HL-60/S4 treated with retinoic acid at 250 ng/mL for 4 days and 3 days (cell line): Measurements from ENCODE around the gene SSR3.

ENCODE experiments used
- in situ Hi-C: fragments of 300-500 bp; cut with MboI; formaldehyde crosslinking; loops from 2 replicates; pipeline ENCODE4 v1.7.0; 2022; ENCODE audit warnings: low sequenced_read_pairs

SSR3 gene

DNA sequence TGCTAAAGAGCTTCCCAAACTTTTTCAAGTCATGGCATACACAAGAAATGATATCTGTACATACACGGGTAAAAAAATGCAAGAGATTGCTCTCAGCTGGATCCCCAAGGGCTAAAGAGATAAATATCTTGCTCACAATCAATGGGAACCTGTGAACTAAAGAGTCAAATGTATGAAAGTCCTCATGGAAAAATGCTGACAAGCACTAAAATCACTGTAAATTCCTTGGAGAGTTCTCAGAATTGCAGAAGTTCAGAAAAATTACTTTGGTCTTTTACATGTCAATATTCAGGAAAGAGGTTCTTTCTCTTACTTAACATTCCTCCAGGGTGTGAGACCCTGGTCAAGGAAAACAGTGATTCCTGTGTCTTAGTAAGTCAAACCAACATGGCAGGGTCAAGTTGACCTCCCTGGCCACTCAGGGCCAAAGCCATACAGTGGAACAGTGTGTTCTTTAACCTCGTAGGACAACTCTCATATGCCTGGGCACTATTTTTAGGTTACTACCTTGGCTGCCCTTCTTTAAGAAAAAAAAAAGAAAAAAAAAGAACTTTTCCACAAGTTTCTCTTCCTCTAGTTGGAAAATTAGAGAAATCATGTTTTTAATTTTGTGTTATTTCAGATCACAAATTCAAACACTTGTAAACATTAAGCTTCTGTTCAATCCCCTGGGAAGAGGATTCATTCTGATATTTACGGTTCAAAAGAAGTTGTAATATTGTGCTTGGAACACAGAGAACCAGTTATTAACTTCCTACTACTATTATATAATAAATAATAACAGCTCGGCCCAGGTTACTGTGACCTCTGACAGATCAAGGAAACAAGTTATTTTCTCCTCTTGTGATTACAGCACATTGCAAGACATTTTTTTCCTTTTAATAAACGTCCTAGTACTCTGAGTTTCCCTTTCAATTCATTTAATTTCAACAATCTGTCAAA is 12.5 kb downstream of the SSR3 start:
- in situ Hi-C loops: no loop called here

DNA sequence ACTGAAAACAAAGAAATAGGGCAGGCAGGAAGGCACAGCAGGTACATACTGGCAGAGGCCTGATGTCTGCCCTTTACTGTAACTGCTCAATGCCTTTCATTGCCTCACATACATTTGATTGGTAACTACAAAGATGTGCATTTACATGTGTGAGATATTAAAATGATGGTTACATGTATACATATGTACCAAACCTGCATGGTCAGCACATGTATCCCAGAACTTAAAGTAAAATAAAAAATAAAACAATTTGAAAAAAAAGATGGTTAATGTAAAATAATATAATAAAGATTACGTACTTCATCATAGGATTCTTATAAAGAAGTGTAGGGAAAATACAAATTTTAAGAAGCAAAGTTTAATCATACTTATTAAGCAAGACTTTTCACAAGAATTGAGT is 15.1 kb downstream of the SSR3 start:
- in situ Hi-C loops: no loop called here

GRCh38 chr3:156539051-156539450 is 15.9 kb downstream of the SSR3 start:
- in situ Hi-C loops: no loop called here

DNA sequence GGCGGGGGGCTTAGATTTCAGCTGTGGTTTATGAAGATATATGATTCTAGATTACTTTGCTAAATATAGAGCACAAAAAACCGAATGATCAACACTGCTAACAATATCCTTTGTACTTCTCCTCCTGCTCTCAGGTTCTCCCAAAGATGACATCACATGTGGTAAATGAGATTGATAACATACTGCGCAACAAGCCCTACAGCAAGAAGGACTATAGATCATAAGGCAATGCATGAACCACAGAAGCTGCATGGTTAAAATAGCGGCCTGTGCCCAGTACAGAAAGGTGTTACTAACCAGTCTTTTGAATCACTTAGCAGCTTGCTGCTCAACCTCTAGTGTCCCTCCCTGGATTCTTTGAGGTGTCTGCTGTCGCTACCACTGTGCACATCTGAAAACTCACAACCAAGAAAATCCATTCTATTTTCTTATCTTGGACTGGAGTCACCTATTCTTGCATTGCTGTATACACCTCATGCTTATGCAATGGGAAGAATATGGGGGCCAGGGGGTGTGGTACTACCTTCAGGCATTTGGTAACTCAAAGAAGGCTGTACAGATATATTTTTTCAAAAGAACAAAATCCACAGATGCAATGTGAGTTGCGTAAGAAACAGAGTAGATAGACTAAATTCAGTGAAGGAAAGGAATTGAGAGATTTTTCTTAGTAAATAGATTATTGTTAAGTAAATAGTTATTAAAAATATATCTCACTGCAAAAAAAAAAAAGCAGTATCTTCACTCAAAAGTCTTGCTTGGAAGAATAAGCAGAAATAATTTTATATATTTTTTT is 18.2 kb downstream of the SSR3 start:
- in situ Hi-C loops: no loop called here

DNA sequence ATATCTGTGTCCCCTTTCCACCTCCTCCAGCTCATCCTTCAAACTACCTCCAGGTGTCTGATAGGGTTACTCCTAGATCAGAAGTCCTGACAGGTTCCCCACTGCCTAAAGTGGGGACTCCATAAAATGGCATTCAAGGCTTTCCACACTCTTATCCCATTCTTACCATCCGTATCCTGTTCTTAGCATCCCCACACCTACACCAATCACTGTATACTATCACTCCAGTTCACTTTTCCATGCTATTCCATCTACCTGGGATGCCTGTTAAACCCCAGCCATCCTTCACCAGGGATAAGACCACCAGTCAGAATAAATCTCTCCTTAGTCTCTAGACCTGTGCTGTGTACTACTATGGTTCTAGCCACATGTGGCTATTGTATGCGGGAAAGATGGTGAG is 19.1 kb downstream of the SSR3 start:
- in situ Hi-C loops: no loop called here

DNA sequence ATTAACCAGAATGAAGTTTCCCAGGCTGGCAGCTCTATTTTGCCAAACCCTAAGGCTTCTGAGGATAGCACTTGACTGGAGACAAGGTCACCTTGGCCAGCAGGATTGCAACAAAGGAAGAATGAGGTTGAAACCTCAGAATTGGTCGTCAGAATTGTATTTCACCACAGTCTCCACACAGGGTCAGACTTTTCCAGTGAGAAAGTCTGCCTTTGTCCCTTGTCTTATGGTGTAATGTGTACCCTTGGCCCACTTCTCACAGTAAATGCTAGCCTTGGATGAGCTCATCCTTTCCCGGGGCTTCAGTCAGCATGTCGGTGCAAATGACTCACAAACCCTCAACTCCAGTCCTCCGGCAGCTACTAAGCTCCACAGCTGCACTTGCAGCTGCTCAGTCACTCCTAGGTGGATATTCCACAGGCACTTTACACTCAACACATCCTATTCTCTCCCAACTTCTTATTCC is 19.7 kb downstream of the SSR3 start:
- in situ Hi-C loops: no loop called here

- in situ Hi-C loops: no loop called here
Measured at GRCh38 chr3:156533205-156533604, 21.7 kb downstream of the SSR3 start.

GRCh38 chr3:156532730-156533129 is 22.2 kb downstream of the SSR3 start:
- in situ Hi-C loops: no loop called here

DNA sequence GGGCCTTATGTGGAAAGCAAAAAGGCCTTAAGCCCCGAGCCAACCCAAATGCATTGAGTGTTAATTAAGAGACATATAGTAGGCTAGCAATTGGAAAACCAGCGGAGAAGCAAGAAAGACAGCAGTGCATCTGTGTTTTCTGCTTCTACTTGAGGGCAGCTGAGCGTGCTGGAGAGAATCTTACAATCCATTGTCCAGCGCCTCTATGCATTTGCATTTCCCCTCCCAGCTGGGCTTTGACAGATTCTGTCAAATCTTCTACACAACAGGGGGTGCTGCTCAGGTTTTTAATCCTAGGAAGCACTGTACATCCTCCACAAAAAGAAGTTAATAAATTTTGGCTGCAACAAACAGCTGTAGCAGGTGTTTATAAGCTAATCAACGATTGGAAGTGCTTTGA is 23.9 kb downstream of the SSR3 start:
- in situ Hi-C loops: no loop called here

DNA sequence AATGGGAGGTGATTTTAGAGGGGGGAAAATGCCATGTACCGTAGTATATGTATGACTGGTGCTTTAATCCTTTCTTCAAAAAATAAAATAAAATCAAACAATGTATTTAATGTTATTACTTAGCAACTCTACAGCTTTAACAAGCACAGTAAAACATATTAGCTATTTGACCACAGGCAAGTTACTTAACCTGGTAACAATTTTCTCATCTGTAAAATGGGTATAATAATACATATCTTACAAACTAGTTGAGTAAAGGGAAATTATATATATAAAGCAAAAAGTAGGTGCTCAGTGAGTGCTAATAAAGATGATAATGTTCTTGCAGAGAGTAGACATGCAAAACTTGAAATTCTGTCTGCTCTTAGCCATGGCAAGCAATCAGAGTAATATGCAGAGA is 27.9 kb downstream of the SSR3 start:
- in situ Hi-C loops: no loop called here

DNA sequence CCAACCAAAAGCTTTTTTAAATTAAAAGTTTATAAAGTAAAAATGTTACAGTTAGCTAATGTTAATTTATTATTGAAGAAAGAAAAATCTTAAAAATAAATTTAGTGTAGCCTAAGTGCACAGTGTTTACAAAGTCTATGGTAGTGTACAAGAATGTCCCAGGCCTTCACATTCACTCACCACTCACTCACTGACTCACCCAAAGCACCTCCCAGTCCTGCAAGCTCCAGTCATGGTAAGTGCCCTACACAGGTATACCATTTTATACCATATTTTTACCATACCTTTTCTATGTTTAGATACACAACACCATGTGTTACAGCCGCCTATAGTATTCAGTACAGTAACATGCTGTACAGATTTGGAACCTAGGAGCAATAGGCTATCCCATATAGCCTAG is 29.1 kb downstream of the SSR3 start:
- in situ Hi-C loops: no loop called here

DNA sequence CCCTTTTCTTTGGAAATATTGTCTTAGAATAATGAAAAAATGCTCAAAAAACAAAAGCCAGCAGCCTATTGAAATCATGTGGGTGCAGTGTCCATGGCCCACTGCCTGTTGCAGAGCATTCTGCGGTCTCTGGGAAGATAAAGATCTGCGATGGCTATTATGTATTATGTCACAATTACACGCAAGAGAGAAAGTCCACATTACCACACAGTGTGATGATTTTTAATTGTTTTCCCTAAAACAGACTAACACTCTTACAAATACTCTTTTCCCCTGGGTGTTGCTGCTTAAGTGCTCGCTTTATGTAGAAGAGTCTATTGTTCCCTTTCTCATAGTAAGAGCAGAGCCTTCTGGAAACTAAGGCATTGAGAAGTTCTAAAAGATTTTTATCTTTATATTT is 32.2 kb downstream of the SSR3 start:
- in situ Hi-C loops: loop anchor here (25.0 kb wide), 1 partner anchor 360 kb away; no protein-coding TSS in a partner anchor

- in situ Hi-C loops: loop anchor here (25.0 kb wide), 1 partner anchor 357 kb away; no protein-coding TSS in a partner anchor
Measured at GRCh38 chr3:156519758-156520162, 35.2 kb downstream of the SSR3 start.

DNA sequence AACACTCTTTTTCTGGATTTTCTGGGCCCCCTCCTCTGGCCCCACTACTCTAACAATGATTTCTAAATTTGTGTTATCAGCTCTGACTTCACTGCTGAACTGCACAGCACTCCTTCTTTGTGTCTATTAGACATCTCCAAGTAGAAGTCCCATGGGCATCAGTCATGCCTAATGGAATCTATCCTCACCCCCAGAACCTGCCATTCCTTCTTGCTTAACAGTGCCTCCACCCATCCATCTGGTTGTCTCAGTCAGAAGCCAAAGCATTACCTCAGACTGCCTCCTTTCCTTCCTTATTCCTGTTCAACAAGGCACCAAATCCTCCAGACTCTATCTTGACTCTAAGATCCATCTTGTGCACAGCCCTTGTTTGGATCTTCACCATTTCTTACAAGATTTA is 36.2 kb downstream of the SSR3 start:
- in situ Hi-C loops: loop anchor here (25.0 kb wide), 1 partner anchor 356 kb away; no protein-coding TSS in a partner anchor

DNA sequence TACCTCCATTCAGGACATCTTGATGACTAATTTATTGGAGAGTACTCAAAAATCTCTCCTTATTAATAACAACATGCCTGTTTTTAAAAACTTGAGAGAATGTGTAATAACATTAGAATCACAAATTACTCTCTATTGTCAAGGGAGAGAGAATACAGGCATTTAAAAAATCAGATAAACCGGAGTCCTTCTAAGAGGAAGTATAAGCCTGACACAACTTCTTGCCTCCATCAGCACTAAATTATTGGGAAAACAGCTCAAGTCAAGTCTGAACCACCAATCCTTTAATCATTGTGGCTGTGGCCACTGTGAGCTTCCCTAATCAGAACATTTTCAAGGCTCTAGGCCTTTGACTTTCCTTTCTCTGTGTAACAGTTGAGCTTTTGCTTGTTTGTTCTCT is 38.0 kb downstream of the SSR3 start:
- in situ Hi-C loops: loop anchor here (25.0 kb wide), 1 partner anchor 355 kb away; no protein-coding TSS in a partner anchor

DNA sequence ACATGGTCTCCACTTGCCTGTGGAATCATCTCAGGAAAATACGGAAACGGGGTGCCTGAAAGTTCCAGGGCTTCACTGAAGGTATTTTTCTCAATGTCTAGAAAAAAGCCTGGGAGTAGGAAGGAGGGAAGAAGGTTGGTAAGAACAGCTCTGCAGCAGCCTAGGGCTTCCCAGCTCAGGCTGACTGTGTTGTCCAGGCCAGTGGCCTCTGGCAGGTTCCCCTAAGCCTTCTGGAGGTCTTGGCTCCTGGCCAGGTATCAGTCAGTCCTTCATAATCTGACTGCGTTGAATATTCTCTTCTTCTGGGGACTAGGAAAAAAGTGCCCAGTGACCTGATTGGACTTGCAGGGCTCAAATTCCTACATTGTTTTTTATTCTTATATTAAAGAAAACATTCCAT is 38.6 kb downstream of the SSR3 start:
- in situ Hi-C loops: loop anchor here (25.0 kb wide), 1 partner anchor 354 kb away; no protein-coding TSS in a partner anchor

DNA sequence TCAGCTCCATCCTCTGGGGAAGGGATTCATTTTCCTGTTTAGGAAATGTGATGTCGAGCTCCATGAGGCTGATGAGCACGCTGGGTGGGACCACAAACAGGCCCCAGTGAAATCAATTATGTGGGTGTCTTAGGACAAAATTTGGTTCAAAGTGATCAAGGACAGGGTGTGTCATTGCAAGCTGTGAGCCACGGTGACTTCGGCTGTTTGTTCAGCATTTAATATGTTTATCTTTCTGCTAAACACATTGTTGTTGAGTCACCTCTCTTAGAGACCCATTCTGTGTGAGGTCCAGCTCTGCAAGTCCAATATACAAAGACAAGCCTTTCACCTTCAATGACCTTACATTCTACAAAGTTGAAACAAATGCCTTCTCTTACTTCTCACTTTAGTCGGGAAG is 41.3 kb downstream of the SSR3 start:
- in situ Hi-C loops: loop anchor here (25.0 kb wide), 1 partner anchor 351 kb away; no protein-coding TSS in a partner anchor

- in situ Hi-C loops: loop anchor here (25.0 kb wide), 1 partner anchor 350 kb away; no protein-coding TSS in a partner anchor
Measured at GRCh38 chr3:156511987-156512677, 42.8 kb downstream of the SSR3 start.

DNA sequence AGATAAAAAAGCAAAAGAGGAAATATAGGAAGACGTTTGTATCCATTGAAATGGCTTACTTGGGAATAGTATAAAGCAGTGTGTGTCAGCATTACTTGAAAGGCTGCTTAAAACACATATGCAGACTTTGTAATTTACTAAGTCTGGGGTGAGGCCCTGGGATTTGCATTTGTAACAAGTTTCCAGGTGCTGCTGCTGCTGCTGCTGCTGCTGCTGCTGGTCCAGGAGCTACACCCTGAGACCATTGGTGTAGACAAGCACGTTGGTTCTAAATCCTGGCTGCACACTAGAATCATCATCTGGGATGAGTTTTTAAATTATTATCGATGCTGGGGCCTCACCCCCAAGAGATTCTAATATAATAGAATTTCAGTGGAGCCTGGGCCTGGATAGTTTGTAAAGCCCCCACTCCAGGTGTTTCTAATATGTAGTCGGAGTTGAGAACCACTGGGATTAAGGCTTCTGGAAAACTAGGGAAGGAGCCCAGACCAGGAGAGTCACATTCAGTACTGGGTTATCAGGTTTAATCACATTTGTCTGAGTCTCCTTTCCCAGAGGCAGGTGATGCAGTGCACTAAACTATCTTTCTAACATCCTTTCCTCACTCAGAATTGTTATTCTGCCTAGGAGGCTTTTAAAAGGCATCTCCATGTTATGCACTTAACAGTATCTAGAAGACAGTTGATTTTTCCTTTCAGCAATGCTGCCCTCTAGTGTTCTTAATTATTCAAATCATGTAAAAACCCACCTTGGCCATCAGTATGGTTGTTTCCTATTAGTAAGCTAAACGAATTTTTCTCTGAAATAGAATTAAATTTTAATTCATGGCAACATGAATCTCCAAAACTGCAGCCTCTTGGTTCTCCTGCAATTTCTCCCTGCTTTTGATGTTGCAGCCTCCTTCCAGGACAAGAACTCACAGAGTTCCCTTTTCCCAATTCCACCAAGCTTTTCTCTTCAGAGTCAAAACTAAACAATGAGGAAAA is 45.4 kb downstream of the SSR3 start:
- in situ Hi-C loops: loop anchor here (25.0 kb wide), 1 partner anchor 347 kb away; no protein-coding TSS in a partner anchor
